NCI-H1694 treated with DMSO at 0.1 percent for 48 hours (cell line): ENCODE results near the gene CALR3.
"Not testable (repeated sequence)": the region's sequence is repeated elsewhere in the genome, so short reads cannot be mapped to it uniquely, and the experiment has no call there.

Source experiments
- DNase-seq: peaks from one replicate; lab custom pipeline; 2025; lab: John Stamatoyannopoulos, UW

The CALR3 gene

GRCh38 chr19:16524991-16525734, 29.2 kb upstream of the CALR3 start:
- no peak for DNase-seq

- DNase-seq, result no peak
Observed at GRCh38 chr19:16522559-16523377, 26.8 kb upstream of the CALR3 start.

- no peak for DNase-seq
Observed at GRCh38 chr19:16521715-16522289, 25.8 kb upstream of the CALR3 start.

DNA sequence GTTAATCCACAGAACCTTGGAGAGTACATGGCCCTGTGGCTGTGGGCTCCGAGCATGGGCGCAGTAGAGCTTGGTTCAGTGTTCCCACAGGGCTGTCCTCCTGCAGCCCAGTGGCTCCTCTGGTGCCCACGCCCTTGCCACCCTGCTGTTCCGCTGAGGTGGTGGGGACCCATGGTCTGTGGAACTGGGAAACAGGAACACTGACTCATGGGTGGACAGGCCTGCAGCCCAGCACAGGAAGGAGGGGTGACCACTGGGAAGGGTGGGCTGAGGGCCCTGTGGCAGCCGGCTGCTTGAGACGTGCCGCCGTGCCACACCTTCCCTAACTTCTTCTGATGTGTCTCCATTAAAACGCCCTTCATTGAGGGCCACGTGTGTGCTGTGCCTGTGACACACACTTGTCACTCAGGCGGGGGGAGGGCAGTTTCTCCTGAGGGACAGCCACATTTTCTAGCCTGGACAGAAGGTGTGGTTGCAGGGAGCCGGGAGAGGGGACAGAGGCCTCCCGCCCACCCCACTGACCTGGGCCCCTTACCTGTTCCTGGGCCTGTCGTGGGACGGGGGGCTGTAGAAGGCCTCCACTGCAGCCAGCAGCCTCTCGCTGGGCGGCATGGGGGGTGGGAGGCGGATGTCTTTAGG, 25.1 kb upstream of the CALR3 start:
- DNase-seq, result no peak

- DNase-seq, result no peak
Observed at GRCh38 chr19:16520074-16520973, 24.4 kb upstream of the CALR3 start.

DNA sequence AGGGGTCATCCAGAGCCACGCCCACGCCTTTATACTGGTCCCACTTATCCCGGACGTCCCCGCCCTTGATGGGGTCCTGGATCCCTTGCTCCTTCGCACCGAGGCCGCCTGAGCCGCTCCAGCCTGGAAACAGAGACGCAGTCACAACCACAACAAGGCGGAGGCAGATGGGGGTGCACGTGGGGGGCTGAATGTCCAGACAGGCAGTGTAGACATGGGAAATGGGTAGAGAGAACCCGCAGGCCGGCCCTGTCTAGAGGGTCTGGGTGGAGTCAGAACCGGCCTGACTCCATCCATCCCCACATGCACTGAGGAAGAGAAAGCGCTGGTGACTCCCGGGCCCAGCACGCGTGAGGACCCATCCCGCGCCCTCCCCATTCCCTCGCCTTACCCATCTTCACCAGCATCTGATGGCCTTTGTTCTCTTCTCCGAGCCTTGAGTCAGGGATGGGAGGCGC, 23.3 kb upstream of the CALR3 start:
- no peak for DNase-seq

GRCh38 chr19:16518483-16519229, 22.7 kb upstream of the CALR3 start:
- DNase-seq, result no peak

DNA sequence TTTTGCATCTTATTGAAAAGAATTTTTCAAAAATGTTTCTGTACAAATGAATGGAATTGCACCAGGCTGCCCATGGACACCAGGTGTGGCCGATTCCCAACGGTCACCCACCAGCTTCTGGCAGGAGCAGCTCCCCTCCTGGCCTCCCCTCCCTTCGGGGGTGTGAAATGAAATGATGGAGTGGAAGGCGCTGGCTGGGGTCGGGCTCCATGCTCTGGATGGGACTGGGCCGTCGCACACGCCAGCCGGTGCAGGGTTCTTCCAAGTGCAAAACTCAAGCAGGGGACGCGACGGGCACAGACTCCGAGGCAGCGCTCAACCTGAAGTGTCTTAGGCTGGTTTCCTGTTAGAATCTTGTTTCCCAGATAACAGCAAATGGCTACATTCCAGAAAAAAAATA, 22.1 kb upstream of the CALR3 start:
- DNase-seq, result no peak

- DNase-seq, result no peak
Observed at GRCh38 chr19:16516923-16517610, 21.1 kb upstream of the CALR3 start.

DNA sequence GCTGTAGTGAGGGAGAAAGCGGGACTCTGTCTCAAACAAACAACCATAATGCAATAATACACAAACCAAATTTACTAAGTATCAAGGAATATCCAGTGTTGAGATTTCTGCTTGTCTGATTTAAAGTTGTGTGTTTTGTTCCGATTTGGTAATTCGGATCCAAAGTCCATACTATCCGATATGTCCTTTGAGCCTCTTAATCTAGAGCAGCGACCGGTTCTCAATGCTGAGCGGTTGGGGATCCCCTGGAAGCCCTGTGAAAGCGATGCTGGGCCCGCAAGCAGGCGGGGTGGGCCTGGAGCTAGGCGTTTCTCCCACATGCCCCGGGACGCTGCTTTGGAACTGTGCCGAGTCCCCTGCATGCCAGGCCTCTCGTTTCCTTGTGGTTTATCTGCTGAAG, 20.4 kb upstream of the CALR3 start:
- DNase-seq, result no peak

- DNase-seq, result no peak
Observed at GRCh38 chr19:16514383-16515019, 18.5 kb upstream of the CALR3 start.

GRCh38 chr19:16512611-16513010, 16.6 kb upstream of the CALR3 start:
- DNase-seq, result not testable (repeated sequence)

DNA sequence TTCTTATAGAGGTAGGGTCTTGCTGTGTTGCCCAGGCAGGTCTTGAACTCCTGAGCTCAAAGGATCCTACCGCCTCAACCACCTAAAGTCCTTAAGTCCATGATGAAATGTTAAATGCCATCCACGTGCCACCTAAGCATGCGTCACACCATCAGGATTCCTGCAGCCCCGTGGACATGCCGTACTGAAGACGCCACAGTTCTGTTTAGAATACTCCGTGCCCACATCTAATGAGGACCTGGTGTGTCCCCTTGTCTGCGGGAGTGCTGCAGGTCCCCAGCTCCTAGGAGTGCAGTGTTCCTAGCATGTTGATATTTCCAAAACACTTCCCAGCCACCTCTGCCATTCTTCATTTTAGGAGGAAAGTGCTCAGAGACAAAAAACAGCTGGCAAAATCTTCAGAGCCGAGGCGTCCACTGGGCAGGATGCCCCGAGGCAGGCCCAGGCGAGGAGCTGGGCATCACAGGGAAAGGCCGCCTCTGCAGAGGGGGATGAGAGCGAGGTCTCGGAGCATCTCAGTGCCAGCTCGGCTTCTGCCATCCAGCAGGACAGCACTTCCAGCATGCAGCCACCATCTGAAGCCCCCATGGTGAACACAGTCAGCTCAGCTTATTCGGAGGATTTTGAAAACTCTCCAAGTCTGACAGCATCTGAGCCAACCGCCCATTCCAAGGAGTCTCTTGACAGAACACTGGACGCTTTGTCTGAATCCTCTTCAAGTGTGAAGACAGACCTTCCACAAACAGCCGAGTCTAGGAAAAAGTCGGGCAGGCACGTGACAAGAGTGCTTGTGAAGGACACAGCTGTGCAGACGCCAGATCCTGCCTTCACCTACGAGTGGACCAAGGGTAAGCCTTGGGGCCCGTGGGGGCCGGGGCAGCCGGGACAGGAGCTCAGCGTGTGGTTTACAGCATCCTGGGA, 13.4 kb upstream of the CALR3 start:
- DNase-seq, result no peak

GRCh38 chr19:16508546-16508945, 12.6 kb upstream of the CALR3 start:
- no peak for DNase-seq

DNA sequence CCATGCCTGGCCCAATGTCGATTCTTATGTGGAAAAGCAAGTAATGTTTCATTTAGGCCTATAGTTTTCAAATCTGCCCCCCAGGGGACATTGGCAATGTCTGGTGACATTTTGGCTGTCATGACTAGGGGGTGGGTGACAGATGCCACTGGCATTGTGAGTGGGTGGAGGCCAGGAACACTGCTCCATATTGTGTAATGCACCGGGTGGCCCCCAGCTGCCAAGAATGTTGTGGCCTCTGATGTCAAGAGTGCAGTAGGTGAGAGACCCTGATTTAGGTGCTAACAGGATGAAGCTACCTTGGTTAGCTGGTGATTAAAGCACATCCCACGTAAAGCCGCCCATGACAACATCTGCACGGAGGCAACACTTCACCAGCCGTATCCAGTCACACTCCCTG, 11.0 kb upstream of the CALR3 start:
- DNase-seq, result peak; percentile 6

DNA sequence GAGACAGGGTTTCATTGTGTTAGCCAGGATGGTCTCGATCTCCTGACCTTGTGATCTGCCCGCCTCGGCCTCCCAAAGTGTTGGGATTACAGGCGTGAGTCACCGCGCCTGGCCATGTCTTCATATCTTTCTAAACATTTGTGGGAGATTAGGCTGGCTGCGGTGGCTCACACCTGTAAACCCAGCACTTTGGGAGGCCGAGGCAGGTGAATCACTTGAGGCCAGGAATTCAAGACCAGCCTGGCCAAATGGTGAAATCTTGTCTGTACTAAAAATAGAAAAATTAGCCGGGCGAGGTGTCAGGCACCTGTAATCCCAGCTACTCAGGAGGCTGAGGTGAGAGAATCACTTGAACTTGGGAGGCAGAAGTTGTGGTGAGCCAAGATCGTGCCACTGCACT, 10.2 kb upstream of the CALR3 start:
- DNase-seq, result not testable (repeated sequence)

DNA sequence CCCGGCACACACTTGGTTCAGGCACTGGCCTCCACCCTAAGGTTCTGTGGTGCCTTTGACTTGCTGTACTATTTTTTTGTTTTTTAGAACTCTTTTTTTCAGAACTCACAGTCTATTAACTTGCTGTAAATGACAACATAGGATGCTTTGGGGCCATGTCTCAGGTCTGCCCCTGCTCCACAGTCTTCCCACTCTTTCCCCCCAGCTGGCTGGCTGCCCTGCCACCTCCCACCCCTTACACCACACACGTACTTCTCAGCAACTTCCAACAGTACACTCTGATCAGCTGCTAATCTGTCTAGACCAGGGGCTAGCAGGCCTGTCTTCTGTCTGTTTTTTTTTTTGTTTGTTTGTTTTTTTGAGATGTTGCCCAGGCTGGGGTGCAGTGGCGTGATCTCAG, 8.3 kb upstream of the CALR3 start:
- DNase-seq, result no peak

DNA sequence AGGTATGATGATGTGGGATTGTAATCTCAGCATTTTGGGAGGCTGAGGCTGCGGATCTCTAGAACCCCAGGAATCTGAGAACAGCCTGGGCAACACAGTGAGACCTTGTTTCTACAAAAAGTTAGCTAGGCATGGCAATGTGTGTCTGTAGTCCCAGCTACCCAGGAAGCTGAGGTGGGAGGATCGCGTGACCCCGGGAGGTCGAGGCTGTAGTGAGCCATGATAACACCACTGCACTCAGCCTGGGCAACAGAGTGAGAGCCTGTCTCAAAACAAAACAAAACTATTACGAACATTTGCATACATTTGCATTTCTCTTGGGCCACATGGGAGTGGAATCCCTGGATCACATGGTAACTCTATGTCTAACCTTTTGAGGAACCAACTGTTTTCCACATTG, 1.9 kb upstream of the CALR3 start:
- DNase-seq, result no peak

DNA sequence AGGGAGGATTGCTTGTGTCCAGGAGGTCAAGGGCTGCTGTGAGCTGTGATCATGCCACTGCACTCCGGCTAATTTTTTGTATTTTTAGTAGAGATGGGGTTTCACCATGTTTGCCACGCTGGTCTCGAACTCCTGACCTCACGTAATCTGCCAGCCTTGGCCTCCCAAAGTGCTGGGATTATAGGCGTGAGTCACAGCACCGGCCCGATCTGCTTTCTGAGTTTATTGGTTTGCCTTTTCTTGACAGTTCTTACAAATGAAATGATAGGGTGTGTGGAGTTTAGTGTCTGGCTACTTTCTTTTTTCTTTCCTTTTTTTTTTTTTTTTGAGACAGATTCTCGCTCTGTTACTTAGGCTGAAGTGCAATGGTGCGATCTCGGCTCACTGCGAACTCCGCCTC, 1.1 kb upstream of the CALR3 start:
- no peak for DNase-seq
